Measurements from ENCODE around the gene ANKS3. TPM values are rescaled to one million over a fixed set of nuclear protein-coding genes. Genes with fewer than 3 reads are reported as not detected.

The ANKS3 gene
- total RNA-seq, 1 experiment from 2014 or later: 25.5 TPM

- TF ChIP-seq CTCF (IDR thresholded peaks at IDR 0.05 in 2 of 3, conservative IDR thresholded peaks at IDR 0.05 in 1 of 3; ENCODE audit: borderline replicate concordance in 1 of 3, insufficient read depth in 1 of 3, low read depth in 2 of 3, low read length in 2 of 3) (no peak), YY1 (IDR thresholded peaks at IDR 0.05; ENCODE audit: extremely low read depth, insufficient replicate concordance, low read depth, low read length) (no peak), ZFX (IDR thresholded peaks at IDR 0.05) (no peak), CEBPB (IDR thresholded peaks at IDR 0.05; ENCODE audit: low read depth) (no peak), JUND (IDR thresholded peaks at IDR 0.05) (no peak)
These were observed 19.1 kb downstream of the ANKS3 start (continued) for GRCh38 chr16:4714996-4715395.

GRCh38 chr16:4713663-4714501 lies 20.2 kb downstream of the ANKS3 start:
- H3K27me3 ChIP-seq (ENCODE audit: insufficient read depth, low read length): no peaks in the 10 kb centered on the region
- ChIA-PET CTCF (no interaction called here), RAD21 (ENCODE audit: low non-redundant PET in 1 of 2, low total read pairs in 2 of 2, uncharacterized antibody in 2 of 2, unreplicated experiment in 2 of 2) (no interaction called here), POLR2A (no interaction called here)
- TF ChIP-seq ZFX (IDR thresholded peaks at IDR 0.05) (no peak), POLR2A (IDR thresholded peaks at IDR 0.05; ENCODE audit: borderline replicate concordance, extremely low read depth, insufficient read depth, insufficient read length) (no peak), EZH2phosphoT487 (IDR thresholded peaks at IDR 0.05; ENCODE audit: borderline replicate concordance) (no peak), CBX3 (IDR thresholded peaks at IDR 0.05; ENCODE audit: low read depth) (no peak)
- no peak overlapping the region for H3K27ac ChIP-seq (ENCODE audit: low read depth, low read length)
- DNase-seq (ENCODE audit: low read depth, low spot score) (no peak), ATAC-seq (no peak)
- no peaks in the 10 kb centered on the region for H3K9me2 ChIP-seq (ENCODE audit: insufficient read depth)
- H3K4me3 ChIP-seq (replicated peaks in 1 of 2; ENCODE audit: low read depth in 1 of 2, low read length in 2 of 2): no peak overlapping the region
- no peaks in the 10 kb centered on the region for H3K9me3 ChIP-seq (ENCODE audit: control insufficient read depth in 1 of 2, insufficient read depth in 1 of 2, low read depth in 1 of 2, low read length in 2 of 2)
- H3K79me2 ChIP-seq (ENCODE audit: insufficient read depth, low read length): 0 out of 2 replicates have a peak, but pooled peaks cover 4% of the 10 kb centered on the region
- no peak overlapping the region for H2AFZ ChIP-seq (ENCODE audit: low read depth, low read length, poor library complexity, severe bottlenecking)
- H3K4me1 ChIP-seq (ENCODE audit: control insufficient read depth in 1 of 2, insufficient read depth in 2 of 2, low read length in 2 of 2): no peaks in the 10 kb centered on the region
- no peaks in the 10 kb centered on the region for H4K20me1 ChIP-seq (ENCODE audit: insufficient read depth)
- intact Hi-C loops (cut with micrococcal nuclease): loop anchor here (10.0 kb wide), 1 partner anchor 311 kb away; no protein-coding TSS in a partner anchor
- H3K36me3 ChIP-seq (ENCODE audit: control insufficient read depth in 1 of 2, insufficient read depth in 2 of 2, low read length in 2 of 2): peaks cover 6 to 15% of the 10 kb centered on the region in 2 experiments
- H3K4me2 ChIP-seq (ENCODE audit: low read length): no peak overlapping the region
- no peak overlapping the region for H3K9ac ChIP-seq (ENCODE audit: low read length)
- no TSS peak for BruUV-seq (replicated peaks)
